Stimulated activated CD4-positive, alpha-beta T cell treated with anti-CD3 and anti-CD28 coated beads, Interleukin-15, amount 100 ng/mL, for 48 hours (primary cell): ENCODE data around the gene CACNG4.

Experiments
- DNase-seq, 2 donors: peaks; one replicate each; pipeline ENCODE4 v3.0.0-alpha.2; 2020; ENCODE audit warnings: low read depth in 2 of 2

Gene CACNG4

GRCh38 chr17:66985338-66986237 is 21.1 kb downstream of the CACNG4 start:
- no peak for DNase-seq

GRCh38 chr17:66986659-66987058 is 22.2 kb downstream of the CACNG4 start:
- no peak for DNase-seq

GRCh38 chr17:66987059-66987616 is 22.6 kb downstream of the CACNG4 start:
- no peak for DNase-seq

GRCh38 chr17:66988069-66988798 is 23.7 kb downstream of the CACNG4 start:
- no peak for DNase-seq

GRCh38 chr17:66989076-66989475 is 24.6 kb downstream of the CACNG4 start:
- DNase-seq, result no peak

- no peak for DNase-seq
Observed at GRCh38 chr17:66989579-66989978, 25.1 kb downstream of the CACNG4 start.

- no peak for DNase-seq
Observed at GRCh38 chr17:66990047-66990446, 25.5 kb downstream of the CACNG4 start.

GRCh38 chr17:66992911-66993442 is 28.5 kb downstream of the CACNG4 start:
- no peak for DNase-seq

GRCh38 chr17:66994361-66994760 is 29.9 kb downstream of the CACNG4 start:
- DNase-seq, result no peak

- DNase-seq, result no peak
Observed at GRCh38 chr17:66994930-66995535, 30.5 kb downstream of the CACNG4 start.

- DNase-seq, result no peak
Observed at GRCh38 chr17:66995944-66996343, 31.4 kb downstream of the CACNG4 start.

- no peak for DNase-seq
Observed at GRCh38 chr17:66996926-66997325, 32.4 kb downstream of the CACNG4 start.

- DNase-seq, result no peak
Observed at GRCh38 chr17:67003231-67003630, 38.7 kb downstream of the CACNG4 start.

- DNase-seq, result no peak
Observed at GRCh38 chr17:67004181-67004580, 39.7 kb downstream of the CACNG4 start.

GRCh38 chr17:67007266-67007665 is 42.8 kb downstream of the CACNG4 start:
- no peak for DNase-seq

GRCh38 chr17:67008101-67008500 is 43.6 kb downstream of the CACNG4 start:
- no peak for DNase-seq

GRCh38 chr17:67011527-67012175 is 47.1 kb downstream of the CACNG4 start:
- no peak for DNase-seq

- DNase-seq, result no peak
Observed at GRCh38 chr17:67013891-67014290, 49.4 kb downstream of the CACNG4 start.

GRCh38 chr17:67015001-67015400 is 50.5 kb downstream of the CACNG4 start:
- DNase-seq, result no peak

GRCh38 chr17:67016039-67016762 is 51.7 kb downstream of the CACNG4 start:
- no peak for DNase-seq

GRCh38 chr17:67017910-67018309 is 53.4 kb downstream of the CACNG4 start:
- DNase-seq, result no peak
